K562 (cell line): ENCODE data around the gene WDR86. TPM values are rescaled to one million over a fixed set of nuclear protein-coding genes. Genes with fewer than 3 reads are reported as not detected.

Experiments
- ATAC-seq: fragments of 200-7000 bp; cut with Tn5 transposase; 3 replicates; pipeline ENCODE4 v1.9.1; 2020; ENCODE audit warnings: moderate library complexity
- BruUV-seq: library from RNA; stranded (reverse); fragments of 400-500 nt; replicated peaks from 2 replicates; lab custom pipeline; 2021; lab: Mats Ljungman, UMichigan
- CTCF ChIA-PET: fragments of 300-600 bp; formaldehyde crosslinking; extraction: SDS; loops from one replicate; lab custom pipeline; 2021; ENCODE audit warnings: low intra/inter-chr PET ratio; lab: Yijun Ruan, JAX
- POLR2A ChIA-PET: fragments of 300-600, 350-650 bp; sonication (Branson Sonifier 250); formaldehyde crosslinking; extraction: SDS; loops from one replicate; lab custom pipeline; 2021; ENCODE audit warnings: antibody characterized with exemption, inconsistent platforms; lab: Yijun Ruan, JAX
- DNase-seq, 4 experiments: peaks; one replicate each; pipeline versions ENCODE4 v3.0.0 to v3.0.0-alpha.2; 2011 to 2018; ENCODE audit warnings: low spot score in 3 of 4, mixed read lengths in 3 of 4; ENCODE audit errors: extremely low read depth in 1 of 4
- FAIRE-seq: peaks from 2 replicates; lab custom pipeline; 2011; peaks lifted over from hg19 to GRCh38; lab: Jason Lieb, UNC
- H2AFZ ChIP-seq: 2 replicates; pipeline ENCODE4 v1.6.0; 2011; ENCODE audit warnings: low read depth, low read length, control low read depth, inconsistent platforms
- H3K27ac ChIP-seq: fragments of 200-600 bp; 3 replicates; pipeline ENCODE4 v1.8.0; 2011; ENCODE audit warnings: low read depth, mild to moderate bottlenecking, control low read depth, inconsistent platforms, low read length, moderate library complexity, mixed read lengths; ENCODE audit errors: extremely low read depth
- H3K27me3 ChIP-seq, 2 experiments: fragments of 300-600 bp in 1 of 2; 2 replicates in 1 of 2; 3 replicates in 1 of 2; pipeline versions ENCODE4 v1.6.0 to v1.8.0; 2011; ENCODE audit warnings: inconsistent platforms in 2 of 2, low read length in 2 of 2, mild to moderate bottlenecking in 1 of 2, mixed read lengths in 1 of 2, moderate library complexity in 1 of 2; ENCODE audit not compliant: control insufficient read depth in 2 of 2, insufficient read depth in 2 of 2
- H3K36me3 ChIP-seq: fragments of 300-600 bp; 3 replicates; pipeline ENCODE4 v1.8.0; 2011; ENCODE audit warnings: mild to moderate bottlenecking, low read length, inconsistent platforms; ENCODE audit not compliant: control insufficient read depth, insufficient read depth
- H3K4me1 ChIP-seq, 2 experiments: fragments of 200-600 bp in 1 of 2; replicated peaks in 1 of 2; 2 replicates in 1 of 2; 3 replicates in 1 of 2; pipeline versions ENCODE4 v1.5.1 to v1.8.0; 2011; ENCODE audit warnings: inconsistent platforms in 2 of 2, low read length in 2 of 2, mild to moderate bottlenecking in 1 of 2, mixed read lengths in 1 of 2, moderate library complexity in 1 of 2; ENCODE audit not compliant: control insufficient read depth in 2 of 2, insufficient read depth in 2 of 2
- H3K4me2 ChIP-seq: 2 replicates; pipeline ENCODE4 v1.6.1; 2011; ENCODE audit warnings: low read length, control low read depth, inconsistent platforms, mixed read lengths; ENCODE audit not compliant: insufficient read depth
- H3K4me3 ChIP-seq: fragments of 200-600 bp; sonication (generic), shearing (Covaris generic); 2 replicates; pipeline ENCODE4 v1.5.1; 2016; ENCODE audit warnings: control low read depth, inconsistent platforms
- H3K79me2 ChIP-seq: fragments of 200-600 bp; 3 replicates; pipeline ENCODE4 v1.8.0; 2011; ENCODE audit warnings: low read length, inconsistent platforms; ENCODE audit not compliant: control insufficient read depth, insufficient read depth
- H3K9ac ChIP-seq, 2 experiments: 2 replicates each; pipeline versions ENCODE4 v1.6.0 to v1.6.1; 2011; ENCODE audit warnings: low read depth in 2 of 2, low read length in 2 of 2, control low read depth in 1 of 2, inconsistent platforms in 1 of 2, mild to moderate bottlenecking in 1 of 2, mixed read lengths in 1 of 2; ENCODE audit not compliant: insufficient read depth in 1 of 2
- H3K9me1 ChIP-seq: one replicate; pipeline ENCODE4 v1.6.0; 2011; ENCODE audit warnings: inconsistent platforms, mild to moderate bottlenecking, low read length, moderate library complexity; ENCODE audit not compliant: control insufficient read depth, insufficient read depth
- H3K9me3 ChIP-seq: replicated peaks from 2 replicates; pipeline ENCODE4 v1.5.1; 2011; ENCODE audit warnings: low read depth, low read length, inconsistent platforms; ENCODE audit not compliant: control insufficient read depth, insufficient read depth
- H4K20me1 ChIP-seq: replicated peaks from 2 replicates; pipeline ENCODE4 v1.6.1; 2011; ENCODE audit warnings: low read length, inconsistent platforms, mixed read lengths; ENCODE audit not compliant: control insufficient read depth, insufficient read depth
- ATF1 ChIP-seq, 2 experiments: fragments of 450-650 bp in 1 of 2; IDR thresholded peaks; 2 replicates each; pipeline ENCODE4 v1.6.1; 2016; ENCODE audit warnings: missing compliant biosample characterization in 1 of 2, missing genetic modification characterization in 1 of 2
- ATF4 ChIP-seq: fragments of 450-650 bp; formaldehyde crosslinking; IDR thresholded peaks from 2 replicates; pipeline ENCODE4 v1.4.0; 2022; ENCODE audit warnings: mild to moderate bottlenecking, moderate library complexity
- FOXO4 ChIP-seq: fragments of 450-650 bp; formaldehyde crosslinking; IDR thresholded peaks from 2 replicates; pipeline ENCODE4 v1.4.0; 2020; ENCODE audit warnings: mild to moderate bottlenecking, moderate library complexity
- ILF3 ChIP-seq: fragments of 450-650 bp; IDR thresholded peaks from 2 replicates; pipeline ENCODE4 v1.6.1; 2018; ENCODE audit warnings: antibody characterized with exemption, mild to moderate bottlenecking, moderate library complexity, borderline replicate concordance
- MXI1 ChIP-seq: IDR thresholded peaks from 2 replicates; pipeline ENCODE4 v1.6.1; 2011; ENCODE audit warnings: low read depth, mild to moderate bottlenecking, improper control_type of control experiment, low read length
- SETDB1 ChIP-seq: IDR thresholded peaks from one replicate; pipeline ENCODE4 v1.6.1; 2012; ENCODE audit warnings: low read length, control low read depth, inconsistent platforms
- ZNF224 ChIP-seq: sonication (generic); formaldehyde crosslinking; IDR thresholded peaks from 2 replicates; pipeline ENCODE4 v1.8.0; 2022; ENCODE audit warnings: mild to moderate bottlenecking, missing genetic modification reagents
- ZNF23 ChIP-seq: fragments of 250-450 bp; sonication (Bioruptor Pico); IDR thresholded peaks from 2 replicates; pipeline ENCODE4 v1.4.0; 2020; ENCODE audit warnings: mild to moderate bottlenecking
- ZNF551 ChIP-seq: fragments of 250-450 bp; sonication (Bioruptor Pico); IDR thresholded peaks from 2 replicates; pipeline ENCODE4 v1.5.0; 2021; ENCODE audit warnings: mild to moderate bottlenecking, moderate library complexity
- WGBS: fragments of 100-300 bp; shearing (Covaris generic); methylation state at CpG from one replicate; pipeline ENCODE4 v1.1.6; 2016; ENCODE audit warnings: low coverage, mixed read lengths; ENCODE audit not compliant: insufficient coverage; ENCODE audit errors: missing lambda C conversion rate; 5-methylcytosine and 5-hydroxymethylcytosine counted together
- in situ Hi-C: fragments of 300-500 bp; cut with MboI; formaldehyde crosslinking; loops from 4 replicates; pipeline ENCODE4 v1.15.0; 2018; ENCODE audit warnings: inconsistent platforms, mixed read lengths
- intact Hi-C: fragments of 100-400 bp; cut with micrococcal nuclease; formaldehyde crosslinking; loops from 2 replicates; pipeline ENCODE4 v1.14.2; 2022
- polyA plus RNA-seq, 8 experiments: library from polyadenylated mRNA; depleted of rRNA in 4 of 8; stranded (reverse) in 5 of 8; unstranded in 3 of 8; fragments of >200 nt; fragmentation: Nextera tagmentation in 2 of 8; fragmentation: Illumina TruSeq in 1 of 8; extraction: Ambion mirVana in 2 of 8; extraction: Trizol in 1 of 8; gene quantifications; 2 replicates each; pipeline versions ENCODE4 v1.2.1 to v1.2.3, GENCODE V29; 2011 to 2014; ENCODE audit warnings: inconsistent platforms in 1 of 8, missing spikeins in 1 of 8
- total RNA-seq, 7 experiments: library from RNA; depleted of rRNA in 6 of 7; stranded (reverse); fragments of >200 nt in 6 of 7; fragmentation: Illumina TruSeq in 2 of 7; extraction: Trizol in 2 of 7; gene quantifications; 2 replicates each; pipeline versions ENCODE4 v1.2.1 to v1.2.3, GENCODE V29; 2011 to 2021; ENCODE audit warnings: low replicate concordance in 1 of 7

Gene WDR86
- total and polyA plus RNA-seq, 9 of the 15 experiments (the other 6 are each of a cell fraction or from before 2014, with no cell fraction given): 0.24 TPM; not detected in 8

- TF ChIP-seq FOXO4 (CRISPR knock-in tag): no peak
- TF ChIP-seq ZNF23: no peak
- TF ChIP-seq ZNF224 (CRISPR knock-in tag): no peak
Observed at GRCh38 chr7:151392002-151392401, 17.8 kb downstream of the WDR86 start (continued).

- Histone ChIP-seq H3K9me1 (peaks cover 4% of the 10 kb centered on the region), H2AFZ (peak overlapping the region; percentile 67), H3K79me2 (no peaks in the 10 kb centered on the region), H3K9ac (peak overlapping the region in 1 of 2 experiments; percentile 46; a peak in 1 of 4 replicates), H3K27me3 (peaks cover 6 to 53% of the 10 kb centered on the region in 2 experiments; a peak in 4 of 5 replicates), H3K4me2 (peak overlapping the region; percentile 8; the same call in 1 of the 2 replicates), H3K4me1 (peaks cover 43 to 76% of the 10 kb centered on the region in 2 experiments), H3K4me3 (no peak overlapping the region), H3K9me3 (no peaks in the 10 kb centered on the region), H3K36me3 (no peaks in the 10 kb centered on the region), H3K27ac (no peak overlapping the region), H4K20me1 (0 out of 2 replicates have a peak, but pooled peaks cover 5% of the 10 kb centered on the region)
- no TSS peak for BruUV-seq
- WGBS: 41% methylated on average over 9 of the region's 9 CpGs
- POLR2A ChIA-PET: interaction anchor here (0.6 kb wide), 1 partner anchor 19 kb away, joined by 3 read pairs; no protein-coding TSS in a partner anchor
- ATAC-seq (no peak), FAIRE-seq (no peak), DNase-seq (no peak)
- in situ Hi-C loops (no loop called here), intact Hi-C loops (loop anchor here (10.0 kb wide), 1 partner anchor 53 kb away; the partner anchor contains the start of gene CRYGN)
- CTCF ChIA-PET: no interaction called here
- TF ChIP-seq SETDB1 (no peak), ZNF551 (no peak), MXI1 (no peak), ILF3 (no peak), ATF1 (CRISPR knock-in tag; IDR thresholded peaks at IDR 0.05) (no peak), ATF1 (tag; IDR thresholded peaks at IDR 0.05) (0 out of 2 replicates have a peak, but pooled peaks have one; percentile 9), ATF4 (CRISPR knock-in tag) (no peak)
Observed at GRCh38 chr7:151391358-151391730, 18.5 kb downstream of the WDR86 start.
